HG03565 (cell line): ENCODE measurements around the gene OTOS.

Source experiments
- ATAC-seq: cut with Tn5 transposase; IDR thresholded peaks from one replicate; pipeline ENCODE4 v1.9.1; 2021; ENCODE audit warnings: mild to moderate bottlenecking, moderate library complexity; ENCODE audit not compliant: unreplicated experiment

Gene OTOS

GRCh38 chr2:240140511-240140910, at the start of gene OTOS:
Gene OTOS, minus strand, starts transcription at chr2:240140658. Its CDS starts 332 bp downstream, at chr2:240140326.
- ATAC-seq = no peak

GRCh38 chr2:240189686-240190085, 49.2 kb upstream of the OTOS start:
- no peak for ATAC-seq

GRCh38 chr2:240187989-240188590, 47.6 kb upstream of the OTOS start:
- ATAC-seq = no peak

DNA sequence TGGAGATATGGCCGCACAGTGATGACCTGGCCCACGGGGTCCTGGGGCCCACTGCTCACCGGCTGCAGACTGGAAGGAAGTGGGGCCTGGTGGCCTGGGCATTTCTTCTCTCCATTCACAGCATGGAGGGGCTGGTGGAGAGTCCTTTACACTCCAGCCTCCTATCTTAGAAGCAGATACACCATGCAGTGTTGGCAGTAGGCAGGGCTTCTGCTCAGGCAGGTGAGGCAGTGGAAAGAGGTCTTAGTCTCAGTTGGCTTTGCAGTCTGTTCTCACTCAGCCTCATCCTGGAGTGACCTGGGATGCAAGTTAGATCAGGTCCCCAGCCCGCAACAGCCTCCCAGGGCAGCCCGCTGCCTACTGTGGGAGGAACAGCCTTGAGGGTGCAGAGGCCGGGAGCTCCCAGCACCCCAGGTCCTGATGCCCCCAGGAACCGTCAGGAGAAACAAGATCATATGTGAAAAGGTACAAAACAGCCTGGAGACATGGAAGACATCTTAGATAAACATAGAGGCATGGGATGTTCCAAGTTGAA, 45.8 kb upstream of the OTOS start:
- ATAC-seq = no peak

DNA sequence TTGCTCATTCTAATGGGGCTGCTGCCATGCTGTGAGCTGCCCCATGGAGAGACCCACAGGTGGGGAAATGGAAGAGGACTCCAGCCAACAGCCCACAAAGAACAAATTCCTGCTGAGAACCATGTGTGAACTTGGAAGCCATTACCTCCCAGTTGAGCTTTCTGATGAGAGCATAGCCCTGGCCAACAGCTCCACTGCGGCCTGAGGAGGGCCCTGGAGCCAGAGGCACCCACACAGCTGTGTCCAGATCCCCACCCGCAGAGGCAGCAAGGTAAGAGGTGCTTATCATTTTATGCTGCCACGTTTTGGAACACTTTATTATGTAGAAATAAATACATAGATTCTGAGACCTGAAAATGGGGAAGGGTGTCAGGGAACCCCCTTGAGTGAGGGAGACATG, 44.2 kb upstream of the OTOS start:
- no peak for ATAC-seq

GRCh38 chr2:240183875-240184590, 43.6 kb upstream of the OTOS start:
- no peak for ATAC-seq

- no peak for ATAC-seq
Observed at GRCh38 chr2:240183006-240183874, 42.8 kb upstream of the OTOS start.

- no peak for ATAC-seq
Observed at GRCh38 chr2:240182476-240182875, 42.0 kb upstream of the OTOS start.

DNA sequence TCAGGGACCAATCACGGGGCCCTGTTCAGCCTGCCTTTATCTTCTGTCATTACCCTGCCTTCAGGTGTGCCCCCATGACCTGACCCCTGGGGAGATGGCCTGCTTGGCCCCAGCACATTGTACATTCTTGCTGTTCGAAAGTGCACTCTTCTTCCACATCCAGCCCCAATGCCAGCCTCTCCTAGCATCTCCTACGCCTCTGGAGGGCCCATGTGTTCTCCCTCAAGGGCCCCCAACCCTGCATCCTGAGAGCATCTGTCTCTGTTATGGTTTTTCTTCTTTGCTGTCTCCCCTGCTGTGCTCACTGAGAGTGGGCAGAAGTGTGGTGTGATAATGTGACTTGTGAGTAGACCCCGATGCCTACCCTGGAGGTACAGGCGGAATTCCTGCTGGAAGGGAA, 41.5 kb upstream of the OTOS start:
- ATAC-seq = no peak

DNA sequence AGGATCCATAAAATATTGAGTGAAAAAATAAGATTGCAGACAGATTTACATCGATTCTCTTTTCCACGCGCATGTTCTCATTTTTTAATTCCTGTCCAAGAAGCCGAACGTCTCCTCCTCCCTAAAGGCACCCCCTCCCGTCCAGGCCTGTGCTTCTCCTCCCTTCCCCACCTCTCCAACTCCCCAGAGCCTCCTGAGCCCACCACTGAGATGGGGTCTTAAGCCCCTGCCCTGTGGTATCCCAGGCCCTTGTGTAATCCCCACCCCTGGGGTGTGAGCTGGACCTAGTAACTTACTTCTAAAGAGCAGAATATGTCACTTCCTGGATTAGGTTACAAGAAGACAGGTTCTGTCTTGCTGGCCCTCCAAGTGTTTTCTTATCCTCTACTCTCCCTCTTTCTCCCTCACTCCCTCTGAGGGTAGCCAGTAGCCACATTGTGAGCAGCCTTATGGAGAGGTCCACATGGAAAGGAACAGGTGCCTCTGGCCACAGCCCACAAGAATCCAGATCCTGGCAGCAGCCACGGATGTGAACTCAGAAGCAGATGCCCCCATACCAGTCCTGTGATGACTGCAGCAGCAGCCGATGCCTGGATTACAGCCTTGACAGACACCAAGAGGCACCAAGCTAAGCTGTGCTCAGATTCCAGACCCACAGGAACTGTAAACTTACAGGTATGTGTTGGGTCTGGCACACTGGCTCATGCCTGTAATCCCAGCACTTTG, 39.6 kb upstream of the OTOS start:
- ATAC-seq = no peak

DNA sequence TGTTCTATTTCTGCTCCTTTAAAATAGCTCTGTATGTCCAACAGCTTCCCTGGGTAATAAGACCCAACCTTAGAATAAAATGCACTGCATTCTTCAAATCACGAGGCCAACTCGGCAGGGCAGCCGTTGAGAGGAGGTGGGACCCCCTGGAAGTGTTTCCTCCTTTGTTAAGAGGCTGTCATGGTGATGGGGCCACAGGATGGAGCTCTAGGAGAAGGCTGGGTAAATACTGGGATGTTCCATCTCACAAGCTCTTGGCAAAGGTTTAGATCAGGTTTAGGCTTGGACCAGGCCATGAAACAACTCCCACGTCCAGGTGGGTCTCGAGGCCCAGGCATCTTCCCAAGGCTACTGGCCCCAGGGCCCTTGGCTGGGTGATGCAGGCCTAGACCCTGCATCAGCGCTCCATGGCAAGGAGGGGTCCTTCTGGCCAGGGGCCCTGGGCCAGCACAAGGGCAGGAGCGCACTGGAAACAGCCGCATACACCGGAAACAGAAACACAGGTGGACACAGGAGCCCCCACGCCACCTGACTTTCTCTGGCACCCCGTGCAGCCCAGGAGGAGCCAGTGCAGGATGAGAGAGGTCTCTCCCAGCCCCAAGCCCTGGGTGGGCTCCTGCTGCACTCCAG, 38.8 kb upstream of the OTOS start:
- ATAC-seq = no peak

DNA sequence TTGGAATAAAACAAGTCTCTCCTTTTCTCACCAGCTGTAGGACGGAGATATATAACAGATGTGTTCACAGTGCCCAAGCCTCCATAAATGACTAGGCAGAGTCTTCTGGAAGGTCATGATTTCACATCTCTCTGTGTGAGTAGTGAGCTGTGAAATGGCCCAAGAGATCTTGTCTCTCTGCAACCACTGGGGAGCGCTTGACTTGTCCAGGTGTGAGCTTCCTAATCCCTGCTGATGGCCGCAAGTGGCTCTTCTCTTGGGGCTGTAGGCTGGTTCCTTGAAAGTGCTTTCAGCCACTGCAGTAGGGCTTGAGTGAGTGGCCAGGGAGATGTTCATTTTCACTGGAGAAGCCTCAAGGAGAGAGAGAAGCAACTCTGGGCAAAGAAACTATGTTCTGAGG, 38.1 kb upstream of the OTOS start:
- no peak for ATAC-seq

DNA sequence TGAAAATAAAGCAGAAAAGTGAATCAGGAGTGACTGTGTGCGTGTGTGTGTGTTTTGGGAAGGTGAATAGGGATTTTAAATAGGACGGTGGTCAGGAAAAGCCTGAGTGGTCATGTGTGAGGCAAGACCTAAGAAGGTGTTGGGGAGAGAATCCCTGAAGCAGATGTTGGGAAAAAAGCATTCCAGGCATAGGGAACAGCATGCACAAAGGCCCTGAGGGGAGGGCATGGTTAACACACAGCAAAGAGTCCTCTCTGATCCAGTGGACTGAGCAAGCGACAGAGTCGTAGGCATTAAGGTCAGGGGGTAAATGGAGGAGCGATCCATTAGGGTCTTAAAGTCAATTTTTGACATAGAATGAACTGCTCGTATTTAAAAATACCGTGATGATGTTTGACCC, 34.0 kb upstream of the OTOS start:
- ATAC-seq = no peak

- ATAC-seq = no peak
Observed at GRCh38 chr2:240172071-240172895, 31.8 kb upstream of the OTOS start.

- ATAC-seq = no peak
Observed at GRCh38 chr2:240170883-240171282, 30.4 kb upstream of the OTOS start.

DNA sequence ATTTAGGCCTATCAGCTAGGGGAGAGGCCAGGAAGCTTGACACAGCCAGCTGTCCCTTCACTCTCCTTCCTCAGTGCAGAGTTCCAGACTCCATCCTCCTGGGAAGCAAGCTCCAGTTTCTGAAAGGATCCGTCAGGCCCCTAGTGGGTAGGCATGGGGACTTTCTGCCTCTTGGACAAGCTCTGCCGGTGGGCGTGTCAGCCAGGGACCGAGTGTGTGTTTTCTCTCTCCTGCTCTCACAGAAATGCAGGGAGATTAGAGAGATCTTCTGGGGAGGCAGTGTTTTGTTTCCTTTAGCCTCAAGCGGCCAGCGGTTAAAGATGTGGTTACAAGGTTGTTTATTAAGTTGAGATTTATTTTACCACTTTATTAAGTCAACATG, 29.9 kb upstream of the OTOS start:
- no peak for ATAC-seq

- no peak for ATAC-seq
Observed at GRCh38 chr2:240169486-240170353, 29.3 kb upstream of the OTOS start.

DNA sequence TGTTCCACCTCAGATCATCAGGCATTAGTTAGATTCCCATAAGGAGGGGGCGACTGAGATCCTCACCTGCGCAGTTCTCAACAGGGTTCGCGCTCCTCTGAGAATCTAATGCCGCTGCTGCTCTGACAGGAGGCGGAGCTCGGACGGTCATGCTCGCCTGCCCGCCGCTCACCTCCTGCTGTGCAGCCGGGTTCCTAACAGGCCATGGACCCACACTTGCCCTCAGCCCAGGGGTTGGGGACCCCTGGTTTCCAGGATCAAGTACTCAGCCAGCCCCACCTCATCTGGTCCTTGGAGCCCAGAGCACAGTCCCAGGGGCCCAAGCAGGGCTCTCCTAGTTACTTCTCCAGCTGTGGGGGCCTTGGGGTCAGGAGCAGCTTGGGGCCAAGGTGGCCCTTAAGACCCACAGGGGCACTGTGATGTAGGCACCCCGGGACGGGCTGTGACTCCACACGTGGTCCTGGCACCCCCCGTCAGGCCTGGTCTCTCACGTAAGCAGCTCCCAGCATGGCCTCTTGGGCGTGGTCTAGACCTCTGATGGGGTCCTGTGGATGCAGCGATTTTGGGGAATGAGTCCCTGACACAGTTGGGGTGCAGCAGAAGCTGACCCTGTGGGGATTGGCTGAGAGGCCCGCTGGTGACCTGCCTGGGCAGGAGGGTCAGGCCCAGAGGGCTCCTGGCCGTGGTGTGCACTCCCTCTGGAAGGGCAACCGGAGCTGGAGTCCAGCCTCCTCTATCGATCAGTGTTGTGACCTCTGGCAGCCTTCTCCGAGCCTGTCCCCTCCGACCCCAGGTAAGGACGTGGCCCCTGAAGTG, 28.3 kb upstream of the OTOS start:
- ATAC-seq = no peak
